T-helper 2 cell treated with Interferon-gamma antibody and Interleukin-4, amounts not matched to agents 5 μg/mL and 100 μg/mL, for 36 hours (primary cell): ENCODE measurements around the gene DGKB.
A peak's percentile ranks its signal among the peaks of the same experiment; 100 is the strongest.

Experiments
- DNase-seq: peaks from one replicate; pipeline ENCODE4 v3.0.0; 2021; ENCODE audit warnings: low spot score
- H3K27ac Mint-ChIP-seq: one replicate; pipeline ENCODE4 v1.8.0; 2021; ENCODE audit warnings: mild to moderate bottlenecking, mixed read lengths
- H3K27me3 Mint-ChIP-seq: one replicate; pipeline ENCODE4 v1.8.0; 2021; ENCODE audit warnings: low read depth, mixed read lengths
- H3K36me3 Mint-ChIP-seq: one replicate; pipeline ENCODE4 v1.8.0; 2021; ENCODE audit warnings: low read depth, mixed read lengths
- H3K4me1 Mint-ChIP-seq: one replicate; pipeline ENCODE4 v1.8.0; 2021; ENCODE audit warnings: low read depth, mixed read lengths
- H3K4me3 Mint-ChIP-seq: one replicate; pipeline ENCODE4 v1.8.0; 2022; ENCODE audit warnings: mild to moderate bottlenecking, moderate library complexity, mixed read lengths
- H3K9me3 Mint-ChIP-seq: one replicate; pipeline ENCODE4 v1.8.0; 2021; ENCODE audit warnings: mixed read lengths

The DGKB gene

DNA sequence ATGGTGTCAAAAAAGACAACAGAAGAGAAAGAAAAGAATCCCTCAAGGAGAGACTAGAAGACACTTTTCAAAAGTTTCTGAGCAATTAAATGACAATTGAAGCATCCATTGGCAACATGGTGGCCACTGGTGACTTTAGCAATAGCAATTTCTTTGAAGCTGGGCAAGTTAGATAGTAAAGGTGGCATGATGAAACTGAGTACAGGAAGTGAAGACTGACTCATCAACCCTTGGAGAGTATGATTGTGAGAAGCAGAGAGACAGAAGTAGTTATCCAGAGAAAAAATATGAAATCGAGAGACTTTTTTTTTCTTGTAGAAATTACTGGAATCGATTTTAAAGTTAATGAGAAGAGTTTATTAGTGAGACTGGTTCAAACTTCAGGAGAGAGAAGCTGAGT is 52.5 kb downstream of the DGKB start:
- H3K4me3 Mint-ChIP-seq = no peak overlapping the region
- H3K27me3 Mint-ChIP-seq = no peaks in the 10 kb centered on the region
- peaks cover 14% of the 10 kb centered on the region for H3K9me3 Mint-ChIP-seq
- H3K27ac Mint-ChIP-seq = no peak overlapping the region
- DNase-seq = no peak
- H3K4me1 Mint-ChIP-seq = no peaks in the 10 kb centered on the region
- no peaks in the 10 kb centered on the region for H3K36me3 Mint-ChIP-seq

DNA sequence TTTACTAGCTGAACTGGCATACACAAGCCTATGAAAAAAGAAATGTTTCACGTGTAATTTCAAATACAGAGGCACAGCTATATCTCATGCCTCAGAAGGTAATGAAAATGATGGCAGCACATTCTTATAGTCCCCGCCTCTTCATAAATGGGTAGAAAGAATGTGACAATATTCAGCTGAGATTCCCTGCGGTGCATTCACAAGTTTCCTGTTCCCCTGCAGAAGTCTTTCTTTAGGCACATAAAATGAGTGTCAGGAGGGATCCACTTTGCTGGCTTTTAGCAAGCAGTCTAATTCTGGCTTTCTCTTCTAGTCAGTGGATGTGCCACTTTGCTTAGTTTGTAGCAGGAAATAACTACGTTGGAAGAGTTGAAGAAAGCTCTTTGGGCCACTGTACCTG is 56.1 kb downstream of the DGKB start:
- no peak overlapping the region for H3K27ac Mint-ChIP-seq
- no peaks in the 10 kb centered on the region for H3K27me3 Mint-ChIP-seq
- no peaks in the 10 kb centered on the region for H3K4me1 Mint-ChIP-seq
- H3K36me3 Mint-ChIP-seq = no peaks in the 10 kb centered on the region
- peaks cover 8% of the 10 kb centered on the region for H3K9me3 Mint-ChIP-seq
- no peak for DNase-seq
- H3K4me3 Mint-ChIP-seq = no peak overlapping the region

DNA sequence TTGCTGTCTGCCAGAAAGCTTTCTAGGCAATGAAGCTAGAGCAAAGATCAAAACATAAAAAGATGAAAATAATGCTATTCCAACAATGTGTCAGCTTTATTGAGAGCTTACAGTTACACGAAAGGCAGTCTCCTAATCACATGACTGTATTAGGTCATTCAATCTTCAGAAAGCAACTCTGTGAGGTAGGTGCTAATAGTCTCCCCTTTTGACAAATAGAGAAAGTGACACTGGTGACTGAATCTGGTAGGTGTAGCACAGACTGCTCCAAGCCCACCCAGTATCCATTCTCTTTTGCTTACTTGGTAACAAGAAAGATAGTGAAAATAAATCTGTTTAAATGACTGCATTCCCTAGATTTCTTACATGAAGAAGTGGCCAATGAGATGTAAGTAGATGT is 58.8 kb downstream of the DGKB start:
- DNase-seq = no peak
- H3K36me3 Mint-ChIP-seq = no peaks in the 10 kb centered on the region
- H3K27ac Mint-ChIP-seq = no peak overlapping the region
- no peak overlapping the region for H3K4me3 Mint-ChIP-seq
- no peaks in the 10 kb centered on the region for H3K27me3 Mint-ChIP-seq
- H3K9me3 Mint-ChIP-seq = peaks cover 13% of the 10 kb centered on the region
- no peaks in the 10 kb centered on the region for H3K4me1 Mint-ChIP-seq

DNA sequence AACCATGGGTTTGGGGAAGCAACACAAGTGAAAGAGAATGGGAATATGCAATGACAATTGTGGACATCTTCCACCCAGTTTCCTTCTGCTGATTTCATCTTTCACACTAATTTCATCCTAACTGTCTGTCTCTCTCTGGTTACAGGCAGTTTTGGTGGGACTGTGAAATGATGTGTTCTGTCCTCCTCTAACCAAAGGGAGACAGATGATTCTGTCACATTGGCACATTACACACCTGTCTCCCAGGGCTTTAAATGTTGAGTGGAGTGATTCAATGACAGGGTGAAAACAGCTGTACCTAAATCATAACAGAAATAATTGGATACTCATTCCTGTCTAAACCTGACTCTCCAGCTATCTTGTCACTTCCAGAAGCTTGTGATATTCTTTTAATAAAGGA is 60.0 kb downstream of the DGKB start:
- Mint-ChIP-seq H3K9me3 (peaks cover 8% of the 10 kb centered on the region), H3K36me3 (no peaks in the 10 kb centered on the region), H3K27ac (no peak overlapping the region), H3K4me1 (no peaks in the 10 kb centered on the region), H3K4me3 (no peak overlapping the region), H3K27me3 (no peaks in the 10 kb centered on the region)
- no peak for DNase-seq

DNA sequence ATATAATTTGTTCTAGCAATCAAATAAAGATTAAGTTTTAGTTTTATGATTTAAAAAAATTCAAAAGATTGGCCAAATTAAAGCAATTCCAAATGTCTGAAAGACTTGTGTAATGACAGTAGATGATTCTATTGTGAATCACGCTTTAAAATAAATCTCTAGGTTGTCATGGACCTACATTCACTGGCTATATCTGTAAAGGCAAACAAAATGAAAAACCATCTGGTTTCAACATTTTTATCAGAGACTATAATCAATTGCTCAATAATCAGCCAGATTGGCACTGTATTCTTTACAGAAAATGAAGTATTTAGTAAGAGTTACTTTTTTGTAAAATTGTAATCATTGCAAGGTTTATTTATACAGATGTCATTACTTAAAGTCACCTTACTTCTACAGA is 60.7 kb downstream of the DGKB start:
- H3K27me3 Mint-ChIP-seq = no peaks in the 10 kb centered on the region
- no peaks in the 10 kb centered on the region for H3K36me3 Mint-ChIP-seq
- no peak overlapping the region for H3K4me3 Mint-ChIP-seq
- H3K4me1 Mint-ChIP-seq = no peaks in the 10 kb centered on the region
- no peak overlapping the region for H3K27ac Mint-ChIP-seq
- H3K9me3 Mint-ChIP-seq = peaks cover 5% of the 10 kb centered on the region
- no peak for DNase-seq

DNA sequence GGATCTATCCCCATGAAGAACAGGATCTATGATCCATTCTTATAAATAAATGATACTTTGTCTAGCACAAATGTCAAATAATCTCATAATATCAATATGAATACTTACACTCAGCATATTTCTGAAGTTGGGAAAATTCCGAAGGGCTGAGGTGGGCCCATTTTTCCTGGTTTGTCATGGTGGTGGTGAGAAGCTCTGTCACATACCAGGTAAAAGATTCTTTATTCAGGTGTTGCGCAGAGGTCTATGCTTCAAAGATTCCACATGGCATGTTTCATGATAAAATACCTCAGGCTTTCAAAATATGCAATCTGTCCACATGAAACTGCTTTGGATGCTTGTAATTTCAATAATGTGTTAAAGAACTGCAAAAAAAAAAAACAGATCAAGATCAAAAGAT is 61.5 kb downstream of the DGKB start:
- Mint-ChIP-seq H3K27me3 (no peaks in the 10 kb centered on the region), H3K27ac (no peak overlapping the region), H3K4me1 (no peaks in the 10 kb centered on the region), H3K4me3 (no peak overlapping the region), H3K36me3 (no peaks in the 10 kb centered on the region), H3K9me3 (peaks cover 5% of the 10 kb centered on the region)
- DNase-seq = no peak

DNA sequence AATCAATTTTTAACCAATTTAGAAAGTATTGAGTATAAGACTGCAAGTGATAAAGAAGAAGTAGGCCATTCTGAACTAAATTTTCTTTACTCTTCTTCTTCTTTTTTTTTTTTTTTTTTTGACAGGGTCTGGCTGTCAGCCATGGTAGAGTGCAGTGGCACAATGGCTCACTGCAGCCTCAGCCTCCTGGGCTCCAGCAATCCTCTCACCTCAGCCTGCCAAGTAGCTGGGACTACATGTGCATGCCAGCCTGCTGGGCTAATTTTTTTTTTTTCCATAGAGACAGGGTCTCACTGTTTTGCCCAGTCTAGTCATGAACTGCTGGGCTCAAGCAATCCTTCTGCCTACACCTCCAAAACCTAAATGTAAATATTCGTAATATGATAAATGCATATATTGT is 63.2 kb downstream of the DGKB start:
- Mint-ChIP-seq H3K4me1 (no peaks in the 10 kb centered on the region), H3K9me3 (peaks cover 8% of the 10 kb centered on the region), H3K4me3 (no peak overlapping the region), H3K27ac (no peak overlapping the region), H3K36me3 (no peaks in the 10 kb centered on the region), H3K27me3 (no peaks in the 10 kb centered on the region)
- no peak for DNase-seq

DNA sequence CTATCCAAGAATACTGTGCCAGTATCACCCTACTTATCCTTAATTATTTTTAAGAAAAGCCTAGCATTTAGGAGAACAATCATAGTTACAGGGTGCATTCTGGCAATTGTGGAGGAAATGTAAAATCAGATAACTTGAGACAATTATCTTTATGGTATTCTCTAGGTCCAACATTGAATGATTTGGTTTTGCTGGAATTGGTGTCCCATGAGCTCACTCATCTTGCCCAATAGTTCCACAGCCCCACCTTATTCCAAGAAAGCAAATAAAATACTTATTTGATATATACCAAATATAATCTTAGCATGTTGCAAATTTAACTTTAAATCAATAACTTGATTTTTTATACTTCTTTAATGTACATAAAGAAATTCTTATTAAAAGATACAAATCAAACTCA is 65.3 kb downstream of the DGKB start:
- H3K27me3 Mint-ChIP-seq = no peaks in the 10 kb centered on the region
- no peak overlapping the region for H3K4me3 Mint-ChIP-seq
- H3K36me3 Mint-ChIP-seq = no peaks in the 10 kb centered on the region
- no peaks in the 10 kb centered on the region for H3K4me1 Mint-ChIP-seq
- H3K27ac Mint-ChIP-seq = no peak overlapping the region
- DNase-seq = no peak
- H3K9me3 Mint-ChIP-seq = peaks cover 14% of the 10 kb centered on the region

DNA sequence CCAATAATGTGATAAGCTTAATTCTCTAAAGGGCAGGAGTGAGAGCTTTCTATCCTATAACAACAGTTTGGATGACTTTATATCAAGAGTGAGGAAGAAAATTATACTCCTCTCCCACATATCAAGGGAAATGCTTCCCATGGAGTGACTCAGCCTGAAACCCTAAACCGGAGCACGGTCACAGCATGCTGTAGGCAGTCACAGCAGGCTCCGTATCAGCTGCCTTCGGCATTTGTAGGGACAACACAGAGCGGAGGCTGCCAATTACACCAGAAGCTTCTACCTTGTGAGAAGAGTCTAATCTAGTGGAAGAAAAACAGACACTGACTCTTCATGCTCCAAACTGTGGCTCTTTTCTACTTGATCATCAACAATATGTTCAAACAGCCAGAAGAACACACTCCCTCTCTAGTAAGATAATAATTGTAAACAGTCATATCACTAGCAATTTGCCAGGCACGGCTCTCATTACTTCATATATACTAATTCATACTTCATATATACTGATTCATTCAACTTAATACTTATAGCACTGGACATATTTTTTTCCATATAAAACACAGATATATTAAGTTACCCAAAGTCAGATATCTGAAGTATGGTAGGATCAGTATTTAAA is 65.9 kb downstream of the DGKB start:
- Mint-ChIP-seq H3K4me1 (no peaks in the 10 kb centered on the region), H3K36me3 (no peaks in the 10 kb centered on the region), H3K4me3 (no peak overlapping the region), H3K27me3 (no peaks in the 10 kb centered on the region), H3K9me3 (peaks cover 16% of the 10 kb centered on the region), H3K27ac (no peak overlapping the region)
- DNase-seq = no peak

DNA sequence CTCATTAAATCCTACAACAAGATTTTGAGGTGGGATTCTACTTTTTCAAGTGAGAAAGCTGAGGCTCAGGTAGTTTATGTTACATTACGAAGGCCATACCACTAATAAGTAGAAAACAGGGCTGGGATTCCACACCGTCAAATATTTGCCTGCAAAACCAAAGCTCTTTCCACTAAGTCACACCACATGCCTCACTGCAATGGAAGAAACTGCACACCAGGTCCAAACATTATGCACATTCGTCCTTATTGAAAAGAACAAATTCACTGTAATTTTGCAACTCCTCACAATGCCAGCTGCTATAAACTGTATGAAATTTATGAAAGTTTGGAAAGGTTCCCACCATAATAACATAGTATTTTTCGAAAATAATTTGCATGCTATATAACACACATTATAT is 66.5 kb downstream of the DGKB start:
- H3K9me3 Mint-ChIP-seq = peaks cover 16% of the 10 kb centered on the region
- no peaks in the 10 kb centered on the region for H3K4me1 Mint-ChIP-seq
- no peak for DNase-seq
- no peak overlapping the region for H3K4me3 Mint-ChIP-seq
- H3K27me3 Mint-ChIP-seq = no peaks in the 10 kb centered on the region
- H3K27ac Mint-ChIP-seq = no peak overlapping the region
- H3K36me3 Mint-ChIP-seq = no peaks in the 10 kb centered on the region

DNA sequence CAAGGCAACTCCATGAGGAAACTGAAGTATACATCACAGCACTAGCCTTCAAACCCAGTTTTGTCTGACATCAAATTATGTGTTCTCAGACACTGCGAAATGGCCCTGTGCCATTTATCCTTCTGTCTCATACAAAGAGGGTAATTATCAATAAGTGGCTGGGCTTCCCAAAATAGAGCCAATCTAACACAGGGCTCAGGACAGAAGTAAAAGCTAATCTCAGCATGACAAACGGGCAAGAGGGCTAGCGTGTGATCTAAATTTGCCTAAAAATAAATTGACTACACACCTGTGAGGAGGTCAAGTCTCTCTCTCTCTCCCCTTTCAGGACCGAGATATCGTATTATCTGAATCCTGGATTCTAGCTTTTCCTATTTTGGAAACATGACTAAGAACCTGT is 67.2 kb downstream of the DGKB start:
- H3K4me1 Mint-ChIP-seq = no peaks in the 10 kb centered on the region
- H3K9me3 Mint-ChIP-seq = peaks cover 16% of the 10 kb centered on the region
- DNase-seq = no peak
- no peak overlapping the region for H3K27ac Mint-ChIP-seq
- no peak overlapping the region for H3K4me3 Mint-ChIP-seq
- H3K27me3 Mint-ChIP-seq = no peaks in the 10 kb centered on the region
- H3K36me3 Mint-ChIP-seq = no peaks in the 10 kb centered on the region

DNA sequence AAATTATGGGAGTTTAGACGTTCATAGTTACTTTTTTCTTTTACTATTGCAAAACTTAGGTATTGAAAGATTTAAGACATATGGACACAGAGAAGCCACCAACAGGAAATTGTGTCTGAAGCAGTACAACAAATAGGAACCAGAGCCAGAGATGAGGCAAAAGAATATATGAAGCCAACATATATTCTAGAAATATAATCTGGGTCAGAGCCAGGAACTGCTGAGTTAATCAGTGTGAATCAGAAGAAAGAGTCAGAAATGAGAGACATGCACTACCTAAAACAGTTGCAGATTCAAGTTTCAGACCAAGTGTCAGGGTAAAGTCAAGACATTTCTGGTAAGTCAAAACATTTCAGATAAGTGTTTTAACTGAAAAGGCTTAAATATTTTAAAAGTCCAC is 67.7 kb downstream of the DGKB start:
- Mint-ChIP-seq H3K27ac (no peak overlapping the region), H3K27me3 (no peaks in the 10 kb centered on the region), H3K36me3 (no peaks in the 10 kb centered on the region), H3K9me3 (peaks cover 12% of the 10 kb centered on the region), H3K4me1 (no peaks in the 10 kb centered on the region), H3K4me3 (no peak overlapping the region)
- no peak for DNase-seq

DNA sequence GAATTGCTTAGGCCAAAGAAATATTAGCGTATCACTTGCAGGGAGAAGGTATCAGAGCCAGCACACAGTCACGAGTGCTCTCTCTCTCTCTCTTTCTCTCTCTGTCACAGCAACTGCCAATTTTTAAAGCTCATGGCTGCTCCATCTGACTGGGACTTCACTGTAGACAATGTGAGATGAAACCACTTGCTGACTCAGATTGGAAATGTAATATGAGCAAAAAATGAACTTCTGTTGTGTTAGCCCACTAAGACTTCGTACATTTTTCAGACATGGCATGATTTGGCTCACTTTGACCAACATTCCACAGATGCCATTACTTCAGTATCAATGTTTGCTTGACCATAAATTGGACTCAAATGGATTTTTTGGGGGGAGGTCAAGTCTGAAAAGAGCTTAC is 68.1 kb downstream of the DGKB start:
- no peak for DNase-seq
- no peaks in the 10 kb centered on the region for H3K36me3 Mint-ChIP-seq
- no peak overlapping the region for H3K4me3 Mint-ChIP-seq
- H3K4me1 Mint-ChIP-seq = no peaks in the 10 kb centered on the region
- H3K9me3 Mint-ChIP-seq = peaks cover 11% of the 10 kb centered on the region
- no peaks in the 10 kb centered on the region for H3K27me3 Mint-ChIP-seq
- H3K27ac Mint-ChIP-seq = peak overlapping the region; percentile 8

DNA sequence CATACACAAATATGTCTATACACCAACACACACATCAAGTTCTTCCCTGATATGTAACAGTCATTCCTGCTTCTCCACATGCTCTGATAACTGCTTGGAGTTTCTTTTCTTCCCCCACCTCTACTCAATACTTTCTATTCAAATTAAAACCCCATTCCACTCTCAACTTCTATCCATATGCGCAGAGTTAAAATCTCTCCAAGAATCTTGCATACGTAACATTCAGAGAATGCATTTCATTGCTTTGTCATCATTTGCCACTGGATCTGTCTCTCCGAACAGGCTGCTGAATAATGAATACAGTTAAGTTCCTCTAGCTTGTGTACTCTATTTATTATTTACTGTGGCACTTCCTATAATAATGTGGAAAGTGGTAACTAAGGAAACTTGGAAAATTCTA is 68.8 kb downstream of the DGKB start:
- H3K9me3 Mint-ChIP-seq = peaks cover 13% of the 10 kb centered on the region
- no peaks in the 10 kb centered on the region for H3K36me3 Mint-ChIP-seq
- H3K27me3 Mint-ChIP-seq = no peaks in the 10 kb centered on the region
- no peaks in the 10 kb centered on the region for H3K4me1 Mint-ChIP-seq
- H3K27ac Mint-ChIP-seq = no peak overlapping the region
- H3K4me3 Mint-ChIP-seq = no peak overlapping the region
- DNase-seq = no peak

DNA sequence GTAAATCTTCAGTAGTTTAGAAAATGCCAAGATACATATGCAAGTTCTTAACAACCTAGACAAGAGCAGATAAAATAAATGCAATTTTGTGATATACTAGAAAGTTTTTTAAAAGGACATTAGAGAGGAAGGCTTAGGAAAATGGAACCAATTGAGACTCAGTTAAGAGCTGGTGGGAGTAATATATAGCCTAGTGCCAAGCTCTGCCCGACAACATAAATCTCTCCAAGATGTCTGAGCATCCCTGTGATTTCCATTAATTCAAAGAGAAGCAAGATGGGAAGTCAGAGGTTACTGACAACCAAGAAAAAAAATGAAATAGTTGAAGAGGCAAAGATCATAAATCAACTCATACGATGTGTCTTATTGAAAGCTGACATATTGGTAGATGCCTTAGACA is 74.5 kb downstream of the DGKB start:
- H3K9me3 Mint-ChIP-seq = peaks cover 11% of the 10 kb centered on the region
- no peak for DNase-seq
- no peaks in the 10 kb centered on the region for H3K4me1 Mint-ChIP-seq
- H3K27me3 Mint-ChIP-seq = no peaks in the 10 kb centered on the region
- H3K27ac Mint-ChIP-seq = no peak overlapping the region
- no peaks in the 10 kb centered on the region for H3K36me3 Mint-ChIP-seq
- no peak overlapping the region for H3K4me3 Mint-ChIP-seq
